ENCODE data around the gene ETV6. TPM values are rescaled to one million over a fixed set of nuclear protein-coding genes. Genes with fewer than 3 reads are reported as not detected.

Gene ETV6
- total RNA-seq, 1 donor from 2014 or later: 31.4 TPM

DNA sequence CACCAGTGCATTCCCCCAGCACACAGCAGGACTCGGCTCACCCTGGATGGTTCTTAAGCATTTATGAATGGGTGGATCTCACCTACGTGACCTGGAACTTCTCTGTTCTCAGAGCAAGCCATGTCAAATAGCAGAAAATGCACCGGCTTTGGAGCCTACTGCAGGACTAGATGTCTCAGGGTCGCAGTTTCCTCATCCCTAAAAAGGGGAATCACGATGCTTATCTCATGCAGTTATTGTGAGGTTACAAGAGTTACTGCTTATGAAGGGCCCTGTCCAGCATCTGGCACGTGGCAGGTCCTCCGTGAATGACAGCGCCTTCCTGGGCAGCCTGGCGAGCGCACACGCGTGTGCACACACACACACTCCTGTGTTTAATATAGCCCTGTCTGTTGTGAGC lies 128.5 kb downstream of the ETV6 start:
- H3K27me3 Mint-ChIP-seq (ENCODE audit: low read depth): no peaks in the 10 kb centered on the region
- H3K4me3 Mint-ChIP-seq: no peak overlapping the region
- no peaks in the 10 kb centered on the region for H3K9me3 Mint-ChIP-seq
- H3K36me3 Mint-ChIP-seq: peaks cover 3% of the 10 kb centered on the region
- peaks cover 38% of the 10 kb centered on the region for H3K4me1 Mint-ChIP-seq
- DNase-seq (ENCODE audit: low spot score in 2 of 2, unreplicated experiment in 2 of 2): no peak
- peak overlapping the region; percentile 82 for H3K27ac Mint-ChIP-seq
- TF ChIP-seq, protein P1, sequence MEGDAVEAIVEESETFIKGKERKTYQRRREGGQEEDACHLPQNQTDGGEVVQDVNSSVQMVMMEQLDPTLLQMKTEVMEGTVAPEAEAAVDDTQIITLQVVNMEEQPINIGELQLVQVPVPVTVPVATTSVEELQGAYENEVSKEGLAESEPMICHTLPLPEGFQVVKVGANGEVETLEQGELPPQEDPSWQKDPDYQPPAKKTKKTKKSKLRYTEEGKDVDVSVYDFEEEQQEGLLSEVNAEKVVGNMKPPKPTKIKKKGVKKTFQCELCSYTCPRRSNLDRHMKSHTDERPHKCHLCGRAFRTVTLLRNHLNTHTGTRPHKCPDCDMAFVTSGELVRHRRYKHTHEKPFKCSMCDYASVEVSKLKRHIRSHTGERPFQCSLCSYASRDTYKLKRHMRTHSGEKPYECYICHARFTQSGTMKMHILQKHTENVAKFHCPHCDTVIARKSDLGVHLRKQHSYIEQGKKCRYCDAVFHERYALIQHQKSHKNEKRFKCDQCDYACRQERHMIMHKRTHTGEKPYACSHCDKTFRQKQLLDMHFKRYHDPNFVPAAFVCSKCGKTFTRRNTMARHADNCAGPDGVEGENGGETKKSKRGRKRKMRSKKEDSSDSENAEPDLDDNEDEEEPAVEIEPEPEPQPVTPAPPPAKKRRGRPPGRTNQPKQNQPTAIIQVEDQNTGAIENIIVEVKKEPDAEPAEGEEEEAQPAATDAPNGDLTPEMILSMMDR (IDR thresholded peaks at IDR 0.05; ENCODE audit: unreplicated experiment): no peak

GRCh38 chr12:11778713-11779685 lies 129.5 kb downstream of the ETV6 start:
- TF ChIP-seq, protein P1 (IDR thresholded peaks at IDR 0.05; ENCODE audit: unreplicated experiment): no peak
- no peaks in the 10 kb centered on the region for H3K36me3 Mint-ChIP-seq
- peaks cover 38% of the 10 kb centered on the region for H3K4me1 Mint-ChIP-seq
- H3K27me3 Mint-ChIP-seq (ENCODE audit: low read depth): no peaks in the 10 kb centered on the region
- DNase-seq (ENCODE audit: low spot score in 2 of 2, unreplicated experiment in 2 of 2): no peak
- no peak overlapping the region for H3K4me3 Mint-ChIP-seq
- H3K27ac Mint-ChIP-seq: peak overlapping the region; percentile 82
- H3K9me3 Mint-ChIP-seq: no peaks in the 10 kb centered on the region

DNA sequence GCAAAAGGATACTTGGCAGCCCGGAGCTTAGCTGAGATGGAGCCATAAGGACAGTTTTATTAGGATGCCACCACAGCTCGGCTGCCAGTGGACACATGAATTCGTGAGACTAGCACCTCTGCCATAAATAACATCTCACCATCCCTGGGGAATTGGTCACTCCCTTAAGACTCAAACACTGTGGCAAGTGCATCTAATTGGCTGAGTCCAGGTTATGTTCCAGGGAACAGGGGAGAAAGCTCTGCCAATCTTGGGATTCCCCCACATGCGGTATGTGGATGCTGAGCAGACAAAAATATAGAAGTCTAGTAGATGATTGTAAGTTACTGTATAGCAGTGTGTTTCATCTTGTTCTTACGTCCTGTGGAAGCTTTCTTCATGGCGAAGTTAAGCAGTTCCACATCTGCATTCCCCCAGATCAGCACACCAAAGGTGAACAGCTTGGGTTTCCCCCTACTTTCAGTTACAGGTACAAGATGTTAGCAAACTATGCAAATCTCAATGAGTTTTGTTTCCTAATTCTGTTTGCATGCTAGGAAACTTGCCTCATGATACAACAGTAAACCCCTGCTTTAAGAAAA lies 131.1 kb downstream of the ETV6 start:
- Mint-ChIP-seq H3K4me1 (peaks cover 31% of the 10 kb centered on the region), H3K4me3 (no peak overlapping the region), H3K9me3 (no peaks in the 10 kb centered on the region), H3K27me3 (ENCODE audit: low read depth) (no peaks in the 10 kb centered on the region), H3K36me3 (no peaks in the 10 kb centered on the region), H3K27ac (no peak overlapping the region)
- DNase-seq (ENCODE audit: low spot score in 2 of 2, unreplicated experiment in 2 of 2): no peak
- TF ChIP-seq, protein P1 (IDR thresholded peaks at IDR 0.05; ENCODE audit: unreplicated experiment): no peak

- Mint-ChIP-seq H3K36me3 (no peaks in the 10 kb centered on the region), H3K4me3 (no peak overlapping the region), H3K27ac (no peak overlapping the region), H3K9me3 (no peaks in the 10 kb centered on the region), H3K27me3 (ENCODE audit: low read depth) (no peaks in the 10 kb centered on the region), H3K4me1 (peaks cover 26% of the 10 kb centered on the region)
- TF ChIP-seq, protein P1 (IDR thresholded peaks at IDR 0.05; ENCODE audit: unreplicated experiment): no peak
- no peak for DNase-seq (ENCODE audit: low spot score in 2 of 2, unreplicated experiment in 2 of 2)
These were observed 133.5 kb downstream of the ETV6 start for GRCh38 chr12:11782914-11783420.

DNA sequence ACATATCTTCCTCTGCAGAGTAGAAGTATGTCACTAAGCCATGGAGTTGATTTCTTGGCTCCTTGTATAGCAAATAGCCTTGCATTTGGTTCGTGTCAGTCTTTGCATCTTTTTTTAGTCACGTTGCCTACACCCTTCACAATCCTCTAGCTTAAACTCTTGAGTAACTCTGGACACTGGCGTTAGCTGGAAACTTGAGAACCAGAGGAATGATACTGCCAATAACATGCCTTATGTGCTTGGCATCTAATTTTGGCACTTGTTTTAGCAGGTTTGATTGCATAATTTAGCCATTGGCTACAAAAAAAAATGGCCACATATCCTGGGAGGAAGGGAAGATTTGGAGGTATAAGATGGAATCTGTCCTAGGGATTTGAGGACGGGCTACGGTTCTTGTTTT lies 136.2 kb downstream of the ETV6 start:
- DNase-seq (ENCODE audit: low spot score in 2 of 2, unreplicated experiment in 2 of 2): no peak
- no peak overlapping the region for H3K4me3 Mint-ChIP-seq
- no peaks in the 10 kb centered on the region for H3K9me3 Mint-ChIP-seq
- peaks cover 12% of the 10 kb centered on the region for H3K4me1 Mint-ChIP-seq
- no peak overlapping the region for H3K27ac Mint-ChIP-seq
- H3K36me3 Mint-ChIP-seq: no peaks in the 10 kb centered on the region
- H3K27me3 Mint-ChIP-seq (ENCODE audit: low read depth): no peaks in the 10 kb centered on the region
- TF ChIP-seq, protein P1 (IDR thresholded peaks at IDR 0.05; ENCODE audit: unreplicated experiment): no peak
